ENCODE results near the gene ZNF292.
"Not testable (repeated sequence)": the region's sequence is repeated elsewhere in the genome, so short reads cannot be mapped to it uniquely, and the experiment has no call there.

Gene ZNF292

DNA sequence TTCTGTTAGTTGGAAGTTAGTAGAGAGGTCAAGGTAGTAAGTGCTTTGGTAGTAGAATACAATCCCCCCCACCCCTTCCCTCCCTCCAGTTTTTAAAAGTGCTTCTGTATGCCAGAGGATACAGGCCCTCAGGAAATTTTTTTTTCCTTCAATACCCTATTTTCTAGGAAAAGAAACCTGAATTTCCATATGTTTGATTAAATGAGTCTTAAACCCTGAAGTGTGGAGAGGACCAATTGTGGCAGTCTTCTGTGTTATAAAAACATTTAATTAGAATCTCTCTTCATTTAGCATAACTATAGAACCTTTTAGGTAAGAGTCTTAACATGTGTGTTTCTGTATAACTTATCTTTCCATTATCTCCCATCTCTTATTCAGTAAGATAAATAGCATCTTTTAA lies 59.5 kb downstream of the ZNF292 start:
- DNase-seq, result no peak

DNA sequence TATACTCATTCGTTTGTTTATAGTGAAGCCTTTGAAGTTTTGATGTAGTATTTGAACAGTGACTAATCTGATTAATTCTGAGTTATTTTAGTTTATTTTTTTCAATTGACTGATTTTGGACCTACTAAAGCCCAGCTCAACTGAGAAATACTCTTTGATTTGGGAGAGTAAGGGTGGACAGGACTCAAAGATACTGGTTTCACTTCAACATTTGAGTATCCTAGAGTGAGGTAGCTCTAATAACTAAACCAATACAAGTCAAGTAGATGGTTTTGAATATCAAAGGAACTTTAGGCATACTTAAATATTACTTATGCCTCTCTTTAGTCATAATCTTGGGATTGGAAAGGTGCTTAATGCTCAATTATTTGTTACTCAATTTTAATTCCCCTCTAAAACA lies 65.6 kb downstream of the ZNF292 start:
- DNase-seq, result no peak

DNA sequence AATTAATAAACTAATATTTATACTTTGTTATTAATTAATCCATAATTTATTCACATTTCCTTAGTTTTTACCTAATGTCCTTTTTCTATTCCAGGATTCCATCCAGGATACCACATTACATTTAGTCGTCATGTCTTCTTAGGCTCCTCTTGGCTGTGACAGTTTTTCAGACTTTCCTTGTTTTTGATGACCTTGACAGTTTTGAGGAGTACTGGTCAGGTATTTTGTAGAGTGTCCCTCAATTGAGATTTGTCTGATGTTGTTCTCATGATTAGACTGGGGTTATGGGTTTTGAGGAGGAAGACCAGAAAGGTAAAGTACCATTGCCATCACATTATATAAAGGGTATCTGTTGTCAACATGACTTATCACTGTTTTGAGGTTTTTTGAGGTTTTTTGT lies 67.3 kb downstream of the ZNF292 start:
- no peak for DNase-seq

DNA sequence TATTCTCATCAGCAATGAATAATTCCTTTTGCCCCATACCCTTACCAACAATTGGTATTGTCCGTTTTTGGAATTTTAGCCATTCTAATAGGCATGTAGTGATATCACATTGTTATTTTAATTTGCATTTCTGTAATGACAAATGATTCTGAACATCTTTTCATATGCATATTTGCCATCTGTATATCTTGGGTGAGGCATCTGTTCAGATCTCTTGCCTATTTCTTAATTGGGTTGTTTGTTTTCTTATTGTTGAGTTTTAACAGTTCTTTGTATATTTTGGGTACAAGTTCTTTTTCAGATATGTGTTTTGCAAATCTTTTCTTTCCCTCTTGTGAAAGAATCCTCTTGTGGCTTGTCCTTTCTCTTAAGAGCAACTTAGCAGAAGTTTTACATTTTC lies 69.6 kb downstream of the ZNF292 start:
- no peak for DNase-seq

DNA sequence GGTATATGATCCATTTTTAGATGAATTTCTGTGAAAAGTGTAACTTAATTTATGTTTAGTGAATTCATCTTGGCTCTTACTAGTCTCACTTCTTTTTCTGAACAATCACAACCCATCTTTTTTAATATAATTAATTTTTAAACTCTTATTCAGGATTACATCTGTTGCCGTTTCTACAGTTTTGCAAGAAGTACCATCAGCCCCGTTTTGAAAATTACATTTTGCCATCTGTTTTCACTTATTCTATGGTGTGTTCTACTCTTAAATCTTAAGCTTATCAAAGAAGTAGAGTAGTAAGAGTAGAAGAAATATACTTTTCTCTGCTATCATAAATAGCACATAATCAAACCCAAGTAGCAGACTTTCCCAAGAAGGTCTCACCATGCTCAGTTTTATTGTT lies 70.1 kb downstream of the ZNF292 start:
- no peak for DNase-seq

DNA sequence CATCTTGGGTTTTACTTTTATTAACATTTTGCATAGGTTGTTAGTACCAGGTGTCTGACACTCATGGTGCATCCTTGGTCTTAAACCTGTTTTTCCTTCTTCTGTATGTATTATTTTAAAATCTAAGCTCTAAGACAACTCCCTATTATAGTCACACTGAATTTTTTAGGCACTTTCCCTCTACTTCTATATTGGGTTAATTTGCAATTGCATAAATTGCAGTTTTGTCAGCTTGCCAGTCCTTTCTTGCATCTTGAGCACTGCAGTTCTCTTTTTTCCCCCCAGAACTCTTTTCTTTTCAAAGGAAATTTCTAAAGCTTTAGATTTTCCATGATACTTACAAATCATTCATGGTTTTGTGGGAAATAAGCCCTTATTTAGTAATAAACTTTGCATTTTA lies 70.6 kb downstream of the ZNF292 start:
- no peak for DNase-seq

DNA sequence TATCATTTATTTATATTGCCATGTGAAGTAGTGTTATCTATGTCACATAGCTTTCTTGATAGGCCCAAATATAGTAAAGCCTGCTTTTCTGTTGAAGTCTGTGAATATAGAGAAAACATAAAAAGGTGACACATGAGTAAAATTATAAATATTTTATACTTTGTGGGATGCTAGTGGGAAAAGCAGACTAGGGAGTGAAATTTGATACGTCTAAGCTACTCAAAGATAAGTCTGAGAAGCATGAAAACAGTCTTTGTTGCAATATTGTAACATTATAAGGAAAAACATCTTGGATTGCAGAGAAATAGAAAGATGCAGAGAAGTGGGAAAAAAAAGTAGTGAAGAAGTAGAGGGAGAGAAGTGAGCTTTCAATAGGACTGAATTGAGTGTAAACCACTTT lies 75.4 kb downstream of the ZNF292 start:
- DNase-seq, result no peak

DNA sequence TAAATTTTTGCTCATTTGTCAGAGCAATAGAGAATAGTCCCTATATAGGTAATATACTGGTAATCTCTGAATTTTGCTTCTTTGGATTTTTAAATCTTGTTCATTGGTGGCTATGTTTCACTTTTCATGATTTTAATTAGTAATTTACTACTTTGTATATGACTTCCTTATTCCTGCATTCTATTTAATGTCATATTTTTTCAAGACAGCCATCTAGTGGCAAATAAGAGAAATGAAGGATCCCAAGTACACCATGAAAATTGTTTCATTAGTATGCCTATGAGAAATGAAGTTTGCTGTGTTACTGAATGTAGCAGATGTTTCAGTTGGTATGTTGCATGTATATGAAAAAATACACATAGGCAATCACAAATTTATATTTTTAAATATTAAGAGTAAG lies 82.4 kb downstream of the ZNF292 start:
- DNase-seq, result no peak

DNA sequence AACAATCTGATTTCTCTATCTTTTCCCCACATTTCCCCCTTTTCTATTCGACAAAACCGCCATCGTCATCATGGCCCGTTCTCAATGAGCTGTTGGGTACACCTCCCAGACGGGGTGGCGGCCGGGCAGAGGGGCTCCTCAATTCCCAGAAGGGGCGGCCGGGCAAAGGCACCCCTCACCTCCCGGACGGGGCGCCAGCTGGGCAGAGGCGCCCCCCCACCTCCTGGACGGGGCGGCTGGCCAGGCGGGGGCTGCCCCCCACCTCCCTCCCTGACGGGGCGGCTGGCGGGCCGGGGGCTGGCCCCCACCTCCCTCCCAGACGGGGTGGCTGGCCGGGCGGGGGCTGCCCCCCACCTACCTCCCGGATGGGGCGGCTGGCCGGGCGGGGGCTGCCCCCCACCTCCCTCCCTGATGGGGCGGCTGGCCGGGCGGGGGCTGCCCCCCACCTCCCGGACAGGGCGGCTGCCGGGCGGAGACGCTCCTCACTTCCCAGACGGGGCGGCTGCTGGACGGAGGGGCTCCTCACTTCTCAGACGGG lies 83.8 kb downstream of the ZNF292 start:
- not testable (repeated sequence) for DNase-seq

DNA sequence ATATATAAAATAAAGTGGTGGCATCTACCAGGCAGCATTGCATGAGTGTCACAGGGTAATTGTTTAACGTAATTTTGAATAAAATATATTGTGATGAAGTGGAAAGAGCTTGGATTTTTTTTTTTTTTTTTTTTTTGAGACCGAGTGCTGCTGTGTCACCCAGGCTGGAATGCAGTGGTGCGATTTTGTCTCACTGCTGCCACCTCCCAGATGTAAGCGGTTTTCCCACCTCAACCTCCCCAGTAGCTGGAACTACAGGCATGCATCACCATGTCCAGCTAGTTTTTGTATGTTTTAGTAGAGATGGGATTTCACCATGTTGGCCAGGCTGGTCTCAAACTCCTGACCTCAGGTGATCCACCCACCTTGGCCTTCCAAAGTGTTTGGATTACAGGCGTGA lies 85.9 kb downstream of the ZNF292 start:
- no peak for DNase-seq

DNA sequence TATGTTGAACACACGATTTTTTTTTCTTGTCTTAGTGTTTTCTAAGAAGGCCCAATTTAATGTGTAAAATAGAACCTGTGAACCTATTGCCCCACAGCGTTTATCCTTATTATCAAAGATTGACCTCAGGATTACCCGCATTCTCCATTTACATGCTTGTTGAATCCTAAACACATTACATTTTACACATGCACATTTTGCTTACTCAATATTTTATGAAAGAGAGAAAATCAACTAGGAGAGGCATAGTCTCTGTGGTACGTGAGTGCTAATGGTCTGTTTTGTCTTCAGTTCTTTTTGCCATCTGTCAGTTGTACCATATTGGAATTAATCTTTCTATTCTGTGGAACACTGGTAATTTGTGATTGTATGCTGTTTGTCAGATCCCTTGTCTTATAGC lies 86.9 kb downstream of the ZNF292 start:
- no peak for DNase-seq

DNA sequence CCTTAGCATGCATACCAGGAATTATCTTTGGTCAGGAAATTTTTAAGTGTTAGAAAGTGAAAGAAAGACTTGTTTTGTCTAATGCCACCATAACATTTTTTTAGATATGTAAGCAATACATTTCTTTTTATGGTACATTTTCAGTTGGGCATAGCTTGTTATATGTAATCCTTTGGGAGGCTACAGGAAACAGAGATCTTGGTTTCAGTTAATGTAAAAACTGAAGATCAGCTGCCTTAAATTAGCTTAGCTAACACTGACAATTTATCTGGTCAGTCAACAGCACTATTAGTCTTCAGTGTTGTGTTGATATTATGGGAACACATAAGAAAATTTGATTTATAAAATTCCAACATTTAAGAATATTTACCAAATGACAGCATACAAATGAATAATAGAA lies 88.4 kb downstream of the ZNF292 start:
- DNase-seq, result no peak

DNA sequence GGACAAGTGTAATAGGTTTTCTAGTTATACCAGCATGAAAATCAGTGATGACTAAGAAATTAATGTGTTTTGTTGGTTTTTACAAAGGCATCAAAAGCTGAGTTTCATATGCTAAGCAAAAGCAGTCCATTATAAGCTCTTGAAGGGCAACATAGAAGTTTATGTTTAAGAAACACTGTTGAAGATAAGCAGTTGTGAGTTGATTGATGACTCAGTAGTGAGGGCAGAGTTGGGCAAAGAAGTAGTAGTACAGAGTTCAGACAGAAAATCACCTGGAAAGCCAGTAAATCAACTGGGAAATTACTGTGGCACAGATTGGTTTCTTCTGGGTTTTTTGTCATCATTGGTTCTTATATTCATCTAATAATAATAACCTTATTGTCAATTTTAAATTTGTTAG lies 89.0 kb downstream of the ZNF292 start:
- DNase-seq, result no peak

DNA sequence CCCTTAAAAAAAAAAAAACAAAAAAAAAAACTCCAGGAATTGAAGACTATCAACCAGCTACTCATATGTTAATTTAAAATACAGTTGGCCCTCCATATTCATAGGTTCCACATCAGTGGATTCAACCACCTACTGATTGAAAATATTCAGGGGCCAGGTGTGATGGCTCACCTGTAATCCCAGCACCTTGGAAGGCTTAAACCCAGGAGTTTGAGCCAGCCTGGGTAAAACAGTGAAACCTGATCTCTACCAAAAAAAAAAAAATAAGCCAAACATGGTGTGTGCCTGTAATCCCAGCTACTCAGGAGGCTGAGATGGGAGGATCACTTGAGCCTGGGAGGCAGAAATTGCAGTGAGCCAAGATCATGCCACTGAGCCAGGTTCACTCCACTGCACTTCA lies 94.7 kb downstream of the ZNF292 start:
- no peak for DNase-seq

DNA sequence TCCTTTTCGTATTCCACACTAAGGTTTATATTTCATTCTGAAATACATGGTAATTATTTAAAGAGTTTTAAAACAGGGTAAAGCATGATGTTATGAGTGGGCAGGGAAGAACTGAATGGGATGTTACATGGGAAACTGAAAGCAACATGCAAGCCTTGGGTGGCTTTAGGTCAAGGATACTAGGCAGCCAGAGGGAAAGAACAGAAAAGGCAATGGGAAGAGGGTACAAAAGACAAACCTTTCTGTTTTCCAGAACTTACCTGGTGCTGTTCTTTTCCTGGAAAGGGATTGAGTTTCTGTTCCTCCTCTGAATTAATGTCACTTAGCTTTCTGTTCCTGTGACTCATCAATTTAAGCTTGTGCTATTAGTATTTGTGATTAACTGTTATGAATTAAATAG lies 95.9 kb downstream of the ZNF292 start:
- DNase-seq, result no peak

DNA sequence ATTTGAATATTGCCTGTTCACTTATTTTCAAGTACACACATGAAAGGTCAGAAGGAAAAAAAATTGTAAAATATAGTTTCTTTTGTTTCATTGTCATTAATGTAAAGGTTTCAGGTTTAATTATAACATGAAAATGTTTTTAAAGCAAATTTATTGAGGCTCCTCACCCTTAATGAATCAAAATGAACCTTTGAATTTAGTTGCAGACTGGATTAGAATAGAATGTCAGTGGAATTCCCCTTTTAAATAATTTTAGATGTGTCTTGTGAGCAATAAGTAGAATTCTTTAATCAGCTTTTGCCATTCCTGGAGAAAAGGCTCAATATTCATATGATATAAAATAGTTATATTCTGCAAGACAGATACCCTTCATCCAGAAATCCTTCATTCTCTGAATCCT lies 96.4 kb downstream of the ZNF292 start:
- DNase-seq, result no peak

DNA sequence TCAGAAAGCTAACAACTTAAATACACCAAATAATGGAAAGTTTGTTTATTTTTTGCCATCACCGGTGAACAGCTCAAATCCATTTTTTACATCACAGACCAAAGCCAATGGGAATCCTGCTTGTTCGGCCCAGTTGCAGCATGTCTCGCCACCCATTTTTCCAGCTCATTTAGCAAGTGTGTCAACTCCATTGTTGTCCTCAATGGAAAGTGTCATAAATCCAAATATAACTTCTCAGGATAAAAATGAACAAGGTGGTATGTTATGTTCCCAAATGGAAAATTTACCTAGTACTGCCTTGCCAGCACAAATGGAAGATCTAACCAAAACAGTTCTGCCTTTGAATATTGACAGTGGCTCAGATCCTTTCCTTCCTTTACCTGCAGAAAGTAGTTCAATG lies 101.7 kb downstream of the ZNF292 start:
- no peak for DNase-seq

DNA sequence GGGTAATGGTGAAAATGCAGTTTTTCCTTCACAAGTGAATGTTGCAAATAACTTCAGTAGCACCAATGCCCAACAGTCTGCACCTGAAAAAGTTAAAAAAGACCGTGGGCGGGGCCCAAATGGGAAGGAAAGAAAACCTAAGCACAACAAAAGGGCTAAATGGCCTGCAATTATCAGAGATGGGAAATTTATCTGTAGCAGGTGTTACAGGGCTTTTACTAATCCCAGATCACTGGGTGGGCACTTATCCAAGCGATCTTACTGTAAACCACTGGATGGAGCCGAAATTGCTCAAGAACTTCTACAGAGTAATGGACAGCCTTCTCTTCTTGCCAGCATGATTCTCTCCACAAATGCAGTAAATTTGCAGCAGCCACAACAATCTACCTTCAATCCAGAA lies 102.2 kb downstream of the ZNF292 start:
- no peak for DNase-seq

DNA sequence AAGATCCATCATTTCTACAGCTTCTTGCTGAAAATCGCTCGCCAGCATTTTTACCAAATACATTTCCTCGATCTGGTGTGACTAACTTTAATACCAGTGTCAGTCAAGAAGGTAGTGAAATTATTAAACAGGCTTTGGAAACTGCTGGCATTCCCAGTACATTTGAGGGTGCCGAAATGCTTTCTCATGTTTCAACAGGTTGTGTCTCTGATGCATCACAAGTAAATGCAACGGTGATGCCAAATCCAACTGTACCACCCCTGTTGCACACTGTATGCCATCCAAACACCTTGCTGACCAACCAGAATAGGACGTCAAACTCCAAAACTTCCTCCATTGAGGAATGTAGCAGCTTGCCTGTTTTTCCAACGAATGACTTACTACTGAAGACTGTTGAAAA lies 102.6 kb downstream of the ZNF292 start:
- no peak for DNase-seq

DNA sequence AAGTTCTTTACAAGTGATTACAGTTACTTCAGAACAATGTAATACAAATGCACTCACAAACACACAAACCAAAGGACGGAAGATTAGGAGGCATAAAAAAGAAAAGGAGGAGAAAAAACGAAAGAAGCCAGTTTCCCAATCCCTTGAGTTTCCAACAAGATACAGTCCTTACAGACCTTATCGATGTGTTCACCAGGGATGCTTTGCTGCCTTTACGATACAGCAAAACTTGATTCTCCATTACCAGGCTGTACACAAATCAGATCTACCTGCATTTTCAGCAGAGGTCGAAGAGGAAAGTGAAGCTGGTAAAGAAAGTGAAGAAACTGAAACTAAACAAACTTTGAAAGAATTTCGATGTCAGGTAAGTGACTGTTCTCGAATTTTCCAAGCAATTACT lies 104.4 kb downstream of the ZNF292 start:
- no peak for DNase-seq

DNA sequence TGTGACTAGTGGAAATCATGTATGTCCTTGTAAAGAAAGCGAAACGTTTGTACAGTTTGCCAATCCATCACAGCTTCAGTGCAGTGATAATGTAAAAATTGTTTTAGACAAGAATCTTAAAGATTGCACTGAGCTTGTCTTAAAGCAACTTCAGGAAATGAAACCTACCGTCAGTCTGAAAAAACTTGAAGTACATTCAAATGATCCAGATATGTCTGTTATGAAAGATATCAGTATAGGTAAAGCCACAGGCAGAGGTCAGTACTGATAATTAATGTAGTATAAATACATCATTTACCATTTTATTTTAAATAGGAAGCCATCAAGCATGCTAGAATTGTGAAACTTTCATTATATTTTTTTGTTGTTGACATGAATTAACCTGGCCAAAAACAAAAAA lies 106.2 kb downstream of the ZNF292 start:
- no peak for DNase-seq

DNA sequence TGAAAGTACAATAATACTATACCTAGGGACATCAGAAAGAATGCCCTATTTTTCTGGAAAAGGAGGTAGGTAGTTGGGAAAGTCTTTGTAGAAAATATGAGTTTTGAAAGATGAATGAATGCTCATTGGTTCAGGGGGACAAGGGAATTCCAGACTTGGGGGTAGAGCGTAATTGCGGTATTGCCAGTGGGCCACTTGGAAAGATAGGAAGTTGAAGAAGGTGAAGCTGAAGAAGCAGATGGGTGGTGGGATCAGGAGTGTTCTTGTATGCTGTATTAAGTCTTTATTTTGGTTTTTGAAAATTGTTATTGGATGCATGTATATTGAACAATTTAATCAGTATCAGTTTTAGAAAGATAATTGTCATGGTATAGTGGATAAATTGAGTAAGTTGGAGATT lies 109.1 kb downstream of the ZNF292 start:
- DNase-seq, result no peak

DNA sequence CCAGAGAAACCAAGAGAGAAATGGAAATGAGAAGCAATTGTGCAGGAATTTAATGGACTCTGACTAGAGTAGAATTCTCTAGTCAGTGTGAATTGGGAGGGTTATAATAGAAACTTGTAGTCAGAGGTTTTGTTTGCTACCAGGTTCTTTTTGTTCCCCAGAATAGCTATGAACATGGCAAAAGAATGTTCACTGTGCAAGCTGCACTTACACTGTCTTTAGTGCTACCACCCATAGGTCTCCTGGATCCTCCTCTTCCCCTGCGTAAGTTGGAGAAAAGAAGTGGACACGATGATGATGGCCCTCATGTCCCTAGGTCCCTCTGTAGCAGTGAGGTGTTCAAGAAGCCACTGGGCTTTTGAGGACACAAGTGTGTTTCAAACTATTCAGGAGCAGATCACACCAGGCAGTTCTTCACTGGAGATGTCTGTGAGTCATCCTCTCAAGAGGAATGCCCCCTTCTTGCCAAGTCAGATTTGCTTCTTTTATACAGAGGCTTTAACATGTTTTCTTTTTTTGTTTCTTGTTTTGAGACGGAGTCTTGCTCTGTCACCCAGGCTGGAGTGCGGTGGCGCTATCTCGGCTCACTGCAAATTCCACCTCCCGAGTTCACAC lies 119.4 kb downstream of the ZNF292 start:
- DNase-seq, result no peak

DNA sequence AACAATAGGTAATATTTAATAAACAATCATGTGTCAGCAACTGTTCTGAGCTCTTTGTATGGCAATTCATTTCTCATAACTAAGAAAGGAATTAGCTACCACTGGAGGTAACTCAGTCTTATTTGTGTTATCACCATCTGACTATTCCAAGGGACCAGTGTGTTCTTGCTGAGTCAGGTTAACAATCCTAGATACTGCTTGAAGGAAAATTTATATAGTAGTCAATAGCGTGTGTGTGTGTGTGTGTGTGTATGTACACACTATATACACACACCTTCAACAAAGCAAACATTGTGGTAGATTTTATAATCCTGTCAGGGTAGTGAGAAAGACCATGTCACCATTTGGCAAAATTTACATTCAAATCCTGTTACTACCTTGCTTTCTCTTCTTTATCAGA lies 121.3 kb downstream of the ZNF292 start:
- no peak for DNase-seq

DNA sequence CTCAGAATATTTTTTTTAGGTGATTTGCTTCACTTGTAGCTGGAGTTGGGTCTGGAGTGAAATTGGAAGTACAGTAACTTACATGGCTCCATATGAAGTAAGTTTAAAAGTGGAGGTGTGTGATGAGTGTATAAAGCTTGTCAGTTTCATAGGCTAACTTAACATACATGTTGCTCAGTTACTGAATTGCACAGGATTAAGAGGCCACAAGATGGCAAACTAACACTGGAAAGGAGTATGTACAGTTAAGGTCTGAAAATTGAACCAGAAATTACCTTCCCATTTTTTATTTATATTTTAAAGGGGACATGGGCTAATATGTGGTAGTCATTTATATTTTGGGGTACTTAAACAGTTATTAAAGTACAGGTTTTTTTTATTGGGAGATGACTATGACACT lies 121.8 kb downstream of the ZNF292 start:
- DNase-seq, result no peak

DNA sequence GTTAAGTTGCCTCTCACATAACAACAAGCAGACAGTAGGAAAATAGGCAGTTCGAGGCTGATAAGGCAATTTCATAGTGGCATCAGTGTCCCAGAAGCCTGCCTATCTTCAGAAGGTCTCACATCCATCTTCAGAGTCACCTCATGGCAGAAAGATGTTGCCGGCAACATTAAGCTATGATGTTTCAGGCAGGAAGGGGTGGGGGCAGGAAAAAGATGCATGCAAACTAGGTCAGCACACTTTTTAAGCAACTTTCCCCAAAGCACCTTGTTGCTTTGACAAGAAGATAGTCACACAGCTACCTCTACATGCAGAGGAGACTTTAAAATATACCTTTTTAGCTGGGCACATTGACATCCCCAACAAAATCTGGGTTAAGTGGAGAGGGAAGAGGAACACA lies 123.8 kb downstream of the ZNF292 start:
- no peak for DNase-seq
